Effector memory CD4-positive, alpha-beta T cell (primary cell): ENCODE data around the gene SENP6.

ENCODE experiments used
- DNase-seq, 3 donors: peaks; one replicate each; pipeline ENCODE4 v3.0.0-alpha.2; 2020
- H3K27ac ChIP-seq: 2 replicates; pipeline ENCODE4 v1.7.0; 2013; ENCODE audit warnings: mild to moderate bottlenecking, low read length, moderate library complexity; ENCODE audit not compliant: insufficient read depth, poor library complexity, severe bottlenecking
- H3K27me3 ChIP-seq: replicated peaks from 2 replicates; pipeline ENCODE4 v1.7.0; 2013; ENCODE audit warnings: mild to moderate bottlenecking, low read length; ENCODE audit not compliant: insufficient read depth, control insufficient read depth, poor library complexity, severe bottlenecking
- H3K36me3 ChIP-seq: 2 replicates; pipeline ENCODE4 v1.7.0; 2013; ENCODE audit warnings: mild to moderate bottlenecking, low read length, moderate library complexity; ENCODE audit not compliant: control insufficient read depth, insufficient read depth
- H3K4me1 ChIP-seq: 2 replicates; pipeline ENCODE4 v1.7.0; 2013; ENCODE audit warnings: low read length, mild to moderate bottlenecking; ENCODE audit not compliant: control insufficient read depth, insufficient read depth, poor library complexity, severe bottlenecking
- H3K4me3 ChIP-seq: 2 replicates; pipeline ENCODE4 v1.7.0; 2013; ENCODE audit warnings: low read length, low read depth, mild to moderate bottlenecking; ENCODE audit not compliant: insufficient read depth, poor library complexity, severe bottlenecking
- H3K9me3 ChIP-seq: 2 replicates; pipeline ENCODE4 v1.7.0; 2013; ENCODE audit warnings: mild to moderate bottlenecking, low read length, moderate library complexity; ENCODE audit not compliant: control insufficient read depth

The SENP6 gene

GRCh38 chr6:75743971-75744370 lies 142.3 kb downstream of the SENP6 start:
- no peaks in the 10 kb centered on the region for H3K27me3 ChIP-seq
- DNase-seq: no peak

GRCh38 chr6:75745404-75745803 lies 143.7 kb downstream of the SENP6 start:
- Histone ChIP-seq H3K27me3 (no peaks in the 10 kb centered on the region), H3K4me1 (peaks cover 7% of the 10 kb centered on the region), H3K27ac (no peak overlapping the region), H3K9me3 (no peaks in the 10 kb centered on the region), H3K36me3 (no peaks in the 10 kb centered on the region), H3K4me3 (no peak overlapping the region)
- DNase-seq: no peak

More at GRCh38 chr6:75743971-75744370, 142.3 kb downstream of the SENP6 start:
- Histone ChIP-seq H3K4me1 (no peaks in the 10 kb centered on the region), H3K36me3 (no peaks in the 10 kb centered on the region), H3K4me3 (no peak overlapping the region), H3K9me3 (no peaks in the 10 kb centered on the region), H3K27ac (no peak overlapping the region)

- Histone ChIP-seq H3K27me3 (no peaks in the 10 kb centered on the region), H3K4me1 (peaks cover 7% of the 10 kb centered on the region), H3K36me3 (no peaks in the 10 kb centered on the region), H3K9me3 (no peaks in the 10 kb centered on the region), H3K4me3 (no peak overlapping the region), H3K27ac (no peak overlapping the region)
- no peak for DNase-seq
Observed at GRCh38 chr6:75746221-75746620, 144.5 kb downstream of the SENP6 start.

GRCh38 chr6:75747152-75747992 lies 145.7 kb downstream of the SENP6 start:
- Histone ChIP-seq H3K27ac (no peak overlapping the region), H3K36me3 (no peaks in the 10 kb centered on the region), H3K9me3 (no peaks in the 10 kb centered on the region), H3K4me3 (no peak overlapping the region), H3K4me1 (peaks cover 7% of the 10 kb centered on the region), H3K27me3 (no peaks in the 10 kb centered on the region)
- DNase-seq: no peak

GRCh38 chr6:75748003-75748742 lies 146.5 kb downstream of the SENP6 start:
- H3K27ac ChIP-seq: no peak overlapping the region
- H3K4me3 ChIP-seq: peak overlapping the region; percentile 93
- H3K4me1 ChIP-seq: peaks cover 7% of the 10 kb centered on the region
- no peaks in the 10 kb centered on the region for H3K27me3 ChIP-seq
- no peak for DNase-seq
- no peaks in the 10 kb centered on the region for H3K36me3 ChIP-seq
- no peaks in the 10 kb centered on the region for H3K9me3 ChIP-seq

GRCh38 chr6:75748743-75749538 lies 147.3 kb downstream of the SENP6 start, which contains the start of gene MYO6:
Gene MYO6, plus strand, starts transcription at chr6:75749239. Its CDS starts 68,309 bp downstream, at chr6:75817548.
- Histone ChIP-seq H3K27me3 (no peaks in the 10 kb centered on the region), H3K27ac (no peak within 1 kb of the TSS), H3K36me3 (no peaks in the 10 kb centered on the region), H3K4me3 (peak within 1 kb of the TSS; percentile 93), H3K4me1 (peaks cover 7% of the 10 kb centered on the region), H3K9me3 (no peaks in the 10 kb centered on the region)
- DNase-seq: peak in 2 of 3 donors; percentile 5 to 30

GRCh38 chr6:75751443-75751842 lies 149.8 kb downstream of the SENP6 start:
- H3K4me1 ChIP-seq: peaks cover 7% of the 10 kb centered on the region
- no peak for DNase-seq
- no peaks in the 10 kb centered on the region for H3K36me3 ChIP-seq
- H3K9me3 ChIP-seq: no peaks in the 10 kb centered on the region
- H3K27ac ChIP-seq: no peak overlapping the region
- H3K4me3 ChIP-seq: no peak overlapping the region
- no peaks in the 10 kb centered on the region for H3K27me3 ChIP-seq

GRCh38 chr6:75752365-75752764 lies 150.7 kb downstream of the SENP6 start:
- Histone ChIP-seq H3K4me3 (no peak overlapping the region), H3K36me3 (no peaks in the 10 kb centered on the region), H3K4me1 (peaks cover 7% of the 10 kb centered on the region), H3K9me3 (no peaks in the 10 kb centered on the region), H3K27me3 (no peaks in the 10 kb centered on the region), H3K27ac (no peak overlapping the region)
- no peak for DNase-seq

- H3K27me3 ChIP-seq: no peaks in the 10 kb centered on the region
- H3K9me3 ChIP-seq: no peaks in the 10 kb centered on the region
- DNase-seq: no peak
- no peaks in the 10 kb centered on the region for H3K4me1 ChIP-seq
- no peak overlapping the region for H3K4me3 ChIP-seq
- H3K27ac ChIP-seq: no peak overlapping the region
- H3K36me3 ChIP-seq: no peaks in the 10 kb centered on the region
Observed at GRCh38 chr6:75755704-75756103, 154.0 kb downstream of the SENP6 start.
